Left ventricle myocardium inferior (tissue), 1 donor: ENCODE results near the gene TIGD6. TPM values are rescaled to one million over a fixed set of nuclear protein-coding genes. Genes with fewer than 3 reads are reported as not detected.

Experiments used
- DNase-seq: peaks from one replicate; pipeline ENCODE4 v3.0.0-alpha.2; 2020
- H3K27ac ChIP-seq: fragments of 200-600 bp; replicated peaks from 2 replicates; pipeline ENCODE4 v1.8.0; 2021
- H3K27me3 ChIP-seq: fragments of 200-600 bp; 2 replicates; pipeline ENCODE4 v1.8.0; 2021; ENCODE audit warnings: low read depth
- H3K36me3 ChIP-seq: fragments of 200-600 bp; 2 replicates; pipeline ENCODE4 v1.8.0; 2021
- H3K4me1 ChIP-seq: fragments of 200-600 bp; 2 replicates; pipeline ENCODE4 v1.8.0; 2021
- H3K4me3 ChIP-seq: fragments of 200-600 bp; 2 replicates; pipeline ENCODE4 v1.8.0; 2021; ENCODE audit warnings: mild to moderate bottlenecking, moderate library complexity
- H3K9me3 ChIP-seq: fragments of 200-600 bp; replicated peaks from 2 replicates; pipeline ENCODE4 v1.8.0; 2021
- intact Hi-C: fragments of 100-400 bp; cut with micrococcal nuclease; formaldehyde crosslinking; loops from one replicate; pipeline ENCODE4 v1.11.0; 2022
- total RNA-seq: library from RNA; stranded (reverse); fragmentation: NEBNext Ultra II Directional; extraction: Animal tissue kit (Norgen Biotek cat#: 25700); gene quantifications from one replicate; pipeline ENCODE4 v1.2.1, GENCODE V29; 2021
- TF ChIP-seq, protein P1 (sequence below): fragments of 200-600 bp; IDR thresholded peaks from 2 replicates; pipeline ENCODE4 v1.8.0; 2021; ENCODE audit warnings: antibody characterized with exemption, mild to moderate bottlenecking, borderline replicate concordance
- donor health status: DM: no; HTN: yes; CAD: no; lungs with severe emphysema.

The TIGD6 gene
- total RNA-seq, 1 donor from 2014 or later = 2.8 TPM

DNA sequence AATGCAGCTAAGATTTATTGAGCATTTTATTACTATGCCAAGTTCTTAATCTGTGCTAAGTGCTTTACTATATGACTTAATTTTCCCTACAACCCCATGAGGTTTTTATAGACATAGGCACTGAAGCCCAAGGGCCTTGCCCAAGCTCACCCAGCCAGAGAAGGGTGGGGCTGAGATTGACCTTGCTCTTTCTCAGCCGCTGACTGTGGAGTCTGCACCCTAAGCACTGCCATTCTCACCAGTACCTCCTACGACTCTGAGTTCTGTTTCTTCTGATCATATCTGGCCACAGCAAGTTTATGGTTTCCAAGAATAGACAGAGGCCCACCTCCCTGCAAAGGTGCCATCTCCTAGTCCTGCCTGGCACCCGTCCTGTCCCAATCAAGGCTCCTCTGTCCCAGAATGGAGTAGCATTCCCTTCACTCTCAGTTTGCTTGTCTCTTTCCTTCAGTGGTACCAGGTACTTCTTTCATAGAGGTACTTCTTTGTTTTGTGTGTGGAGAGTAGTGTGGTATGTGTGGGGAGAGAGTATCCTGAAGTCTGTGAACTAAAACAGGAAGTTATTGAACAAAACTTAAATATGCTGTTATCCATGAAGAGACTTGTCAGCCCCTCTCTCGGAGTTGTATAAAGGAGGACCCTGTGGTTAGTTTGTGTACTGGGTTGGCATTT lies 43.3 kb upstream of the TIGD6 start:
- peaks cover 89% of the 10 kb centered on the region for H3K36me3 ChIP-seq
- TF ChIP-seq, protein P1, sequence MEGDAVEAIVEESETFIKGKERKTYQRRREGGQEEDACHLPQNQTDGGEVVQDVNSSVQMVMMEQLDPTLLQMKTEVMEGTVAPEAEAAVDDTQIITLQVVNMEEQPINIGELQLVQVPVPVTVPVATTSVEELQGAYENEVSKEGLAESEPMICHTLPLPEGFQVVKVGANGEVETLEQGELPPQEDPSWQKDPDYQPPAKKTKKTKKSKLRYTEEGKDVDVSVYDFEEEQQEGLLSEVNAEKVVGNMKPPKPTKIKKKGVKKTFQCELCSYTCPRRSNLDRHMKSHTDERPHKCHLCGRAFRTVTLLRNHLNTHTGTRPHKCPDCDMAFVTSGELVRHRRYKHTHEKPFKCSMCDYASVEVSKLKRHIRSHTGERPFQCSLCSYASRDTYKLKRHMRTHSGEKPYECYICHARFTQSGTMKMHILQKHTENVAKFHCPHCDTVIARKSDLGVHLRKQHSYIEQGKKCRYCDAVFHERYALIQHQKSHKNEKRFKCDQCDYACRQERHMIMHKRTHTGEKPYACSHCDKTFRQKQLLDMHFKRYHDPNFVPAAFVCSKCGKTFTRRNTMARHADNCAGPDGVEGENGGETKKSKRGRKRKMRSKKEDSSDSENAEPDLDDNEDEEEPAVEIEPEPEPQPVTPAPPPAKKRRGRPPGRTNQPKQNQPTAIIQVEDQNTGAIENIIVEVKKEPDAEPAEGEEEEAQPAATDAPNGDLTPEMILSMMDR = no peak
- H3K4me1 ChIP-seq = peaks cover 54% of the 10 kb centered on the region
- no peak for DNase-seq
- H3K4me3 ChIP-seq = no peak overlapping the region
- H3K27ac ChIP-seq = peak overlapping the region; percentile 62
- intact Hi-C loops = no loop called here
- H3K27me3 ChIP-seq = no peaks in the 10 kb centered on the region
- H3K9me3 ChIP-seq = no peaks in the 10 kb centered on the region

DNA sequence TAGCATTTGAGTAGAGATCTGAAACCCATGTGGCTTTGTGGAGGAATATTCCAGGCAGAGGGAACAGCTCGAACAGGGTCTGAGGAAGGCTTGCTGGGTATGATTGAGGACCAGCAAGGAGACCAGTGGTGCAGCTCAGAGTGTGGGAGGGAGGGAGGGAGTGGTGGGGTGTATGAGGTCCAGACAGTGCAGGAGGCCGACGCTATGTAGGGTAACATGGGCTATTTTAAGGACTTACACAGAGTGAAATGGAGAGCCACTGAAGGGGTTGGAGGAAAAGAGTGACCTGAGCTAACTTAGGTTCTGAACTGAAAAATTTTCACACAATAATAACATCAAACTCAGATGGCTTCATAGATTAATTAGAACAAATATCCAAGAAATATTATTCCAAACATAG lies 42.0 kb upstream of the TIGD6 start:
- Histone ChIP-seq H3K9me3 (no peaks in the 10 kb centered on the region), H3K4me3 (no peak overlapping the region), H3K27ac (peak overlapping the region; percentile 62), H3K27me3 (no peaks in the 10 kb centered on the region), H3K4me1 (peaks cover 53% of the 10 kb centered on the region), H3K36me3 (peaks cover 88% of the 10 kb centered on the region)
- TF ChIP-seq, protein P1 = no peak
- no peak for DNase-seq
- intact Hi-C loops = no loop called here

DNA sequence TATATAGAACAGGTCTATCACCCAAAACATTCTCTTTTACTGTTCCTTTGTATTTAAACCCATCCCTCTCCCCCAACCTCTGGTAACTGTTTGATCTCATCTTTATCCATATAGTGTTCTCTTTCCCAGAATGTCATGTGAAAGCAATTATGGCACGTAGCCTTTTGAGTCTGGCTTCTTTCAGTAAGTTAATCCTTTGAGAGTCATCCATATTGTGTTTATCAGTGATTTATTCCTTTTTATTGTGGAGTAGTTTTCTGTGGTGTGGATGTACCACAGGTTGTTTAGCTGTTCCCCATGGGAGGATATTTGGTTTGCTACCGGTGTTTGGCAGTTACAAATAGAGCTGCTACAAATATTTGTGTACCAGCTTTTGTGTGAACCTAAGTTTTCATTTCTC lies 38.1 kb upstream of the TIGD6 start:
- intact Hi-C loops = no loop called here
- Histone ChIP-seq H3K9me3 (no peaks in the 10 kb centered on the region), H3K27ac (no peak overlapping the region), H3K27me3 (no peaks in the 10 kb centered on the region), H3K4me1 (peaks cover 46% of the 10 kb centered on the region), H3K36me3 (peaks cover 96% of the 10 kb centered on the region), H3K4me3 (no peak overlapping the region)
- TF ChIP-seq, protein P1 = no peak
- no peak for DNase-seq

DNA sequence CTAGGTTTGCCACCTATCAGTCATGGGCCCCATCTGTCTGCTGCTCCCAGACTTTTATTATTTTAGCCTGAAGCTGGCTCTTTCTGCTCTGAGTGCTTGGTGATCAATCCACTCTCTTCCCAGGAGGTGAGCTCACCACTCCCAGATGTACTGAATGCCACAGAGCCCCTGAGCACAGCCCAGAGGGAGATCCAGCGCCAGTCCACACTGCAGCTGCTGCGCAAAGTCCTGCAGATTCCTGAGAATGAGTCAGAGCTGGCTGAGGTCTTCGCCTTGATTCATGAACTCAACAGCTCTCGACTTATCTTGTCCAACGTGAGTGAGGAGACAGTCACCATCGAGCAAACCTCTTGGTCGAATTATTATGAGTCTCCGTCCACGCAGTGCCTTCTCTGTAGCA lies 36.1 kb upstream of the TIGD6 start:
- peak; percentile 35 for DNase-seq
- TF ChIP-seq, protein P1 = no peak
- no peaks in the 10 kb centered on the region for H3K27me3 ChIP-seq
- H3K4me1 ChIP-seq = peaks cover 25% of the 10 kb centered on the region
- peak overlapping the region; percentile 29 for H3K27ac ChIP-seq
- no peaks in the 10 kb centered on the region for H3K9me3 ChIP-seq
- intact Hi-C loops = no loop called here
- H3K36me3 ChIP-seq = peaks cover 96% of the 10 kb centered on the region
- H3K4me3 ChIP-seq = no peak overlapping the region

DNA sequence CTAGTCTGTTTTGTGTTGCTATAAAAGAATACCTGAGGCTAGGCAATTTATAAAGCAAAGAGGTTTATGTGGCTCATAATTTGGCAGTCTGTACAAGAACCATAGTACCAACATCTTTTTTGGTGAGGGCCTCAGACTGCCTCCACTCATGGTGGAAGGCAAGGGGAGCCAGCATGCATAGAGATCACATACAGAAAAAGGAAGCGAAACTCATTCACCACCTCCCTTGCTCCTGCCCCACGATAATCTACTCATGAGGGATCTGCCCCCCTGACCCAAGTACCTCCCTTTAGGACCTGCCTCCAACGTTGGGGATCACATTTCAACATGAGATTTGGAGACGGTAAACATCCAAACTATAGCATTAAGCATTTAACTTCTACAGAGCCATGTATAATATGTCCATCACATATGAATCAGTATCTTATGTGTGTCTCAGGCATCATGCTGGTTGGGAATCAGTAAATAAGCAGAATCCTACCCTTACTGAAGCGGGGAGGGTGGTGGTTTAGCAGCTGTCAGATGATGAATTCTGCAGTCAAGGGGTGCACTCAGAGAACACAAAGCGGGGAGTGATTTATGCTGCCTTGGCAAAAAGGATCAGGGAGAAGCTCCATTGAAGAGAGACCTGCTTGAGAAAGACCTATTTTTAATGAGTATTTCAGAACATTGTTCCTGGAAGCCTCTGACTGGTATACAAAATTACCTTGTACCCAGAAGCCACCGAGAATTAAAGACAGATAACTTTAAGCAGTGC lies 34.9 kb upstream of the TIGD6 start:
- no peak overlapping the region for H3K4me3 ChIP-seq
- no peaks in the 10 kb centered on the region for H3K27me3 ChIP-seq
- H3K4me1 ChIP-seq = peaks cover 33% of the 10 kb centered on the region
- intact Hi-C loops = no loop called here
- peaks cover 96% of the 10 kb centered on the region for H3K36me3 ChIP-seq
- no peak overlapping the region for H3K27ac ChIP-seq
- H3K9me3 ChIP-seq = no peaks in the 10 kb centered on the region
- DNase-seq = no peak
- TF ChIP-seq, protein P1 = no peak
